ENCODE measurements around the gene HDAC4. TPM values are rescaled to one million over a fixed set of nuclear protein-coding genes. Genes with fewer than 3 reads are reported as not detected.

The HDAC4 gene
- total and polyA plus RNA-seq, 2 of the 4 experiments (the other 2 are of a cell fraction): 4.1 to 7.2 TPM

DNA sequence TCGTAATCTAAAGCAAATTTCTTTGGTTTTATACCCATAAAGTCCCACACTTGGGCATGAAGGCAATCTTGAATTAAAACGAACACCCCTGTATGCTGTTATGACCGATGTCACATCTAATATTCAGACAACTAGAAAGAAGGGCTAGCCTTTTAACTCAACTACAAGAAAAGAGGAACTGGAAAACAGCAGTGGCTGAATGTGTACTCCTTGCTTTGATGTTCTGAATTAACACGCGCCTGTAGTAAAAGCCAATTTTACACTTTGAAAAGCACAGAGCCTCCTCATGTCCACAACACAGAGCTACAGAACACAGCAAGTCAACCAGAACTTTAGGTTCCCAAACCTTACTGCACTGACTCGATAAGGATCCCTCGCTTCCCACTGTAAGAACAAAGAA is 147.6 kb downstream of the HDAC4 start:
- no TSS peak for BruUV-seq (replicated peaks)
- Histone ChIP-seq H3K4me2 (ENCODE audit: low read depth, low read length) (no peak overlapping the region), H3K4me3 (ENCODE audit: insufficient read depth, low read depth, low read length) (no peak overlapping the region), H3K18ac (ENCODE audit: low read depth, low read length) (no peak overlapping the region), H2BK20ac (ENCODE audit: low read depth, low read length) (no peak overlapping the region), H3K36me3 (ENCODE audit: control insufficient read depth, insufficient read depth, low read length) (no peaks in the 10 kb centered on the region), H2BK120ac (ENCODE audit: low read depth, low read length) (no peak overlapping the region), H2AK9ac (replicated peaks; ENCODE audit: low read depth, low read length, poor library complexity) (no peak overlapping the region), H3K9ac (ENCODE audit: low read depth, low read length) (no peak overlapping the region), H3K27me3 (ENCODE audit: control insufficient read depth, insufficient read depth, low read length) (no peaks in the 10 kb centered on the region), H3K4ac (ENCODE audit: low read depth, low read length) (no peak overlapping the region), H3K9me3 (ENCODE audit: control insufficient read depth, insufficient read depth, low read length) (no peaks in the 10 kb centered on the region; the same call in 1 of the 2 replicates), H2AK5ac (ENCODE audit: low read depth, low read length) (0 out of 2 replicates have a peak overlapping the region, but pooled peaks have one; percentile 8), H2BK15ac (ENCODE audit: low read depth, low read length) (no peak overlapping the region), H3K23ac (ENCODE audit: low read depth, low read length) (0 out of 2 replicates have a peak overlapping the region, but pooled peaks have one; percentile 38), H3K56ac (ENCODE audit: extremely low read depth, insufficient read depth, low read length) (no peak overlapping the region), H4K8ac (ENCODE audit: low read depth in 2 of 2, low read length in 2 of 2) (no peak overlapping the region), H4K20me1 (ENCODE audit: insufficient read depth, low read length) (no peaks in the 10 kb centered on the region), H3K14ac (replicated peaks; ENCODE audit: low read depth, low read length) (no peak overlapping the region), H3K27ac (ENCODE audit: insufficient read depth, low read length) (no peak overlapping the region), H3K79me1 (ENCODE audit: low read depth in 1 of 2, low read length in 2 of 2) (peaks cover 33 to 71% of the 10 kb centered on the region in 2 experiments), H4K91ac (ENCODE audit: insufficient read depth, low read depth, low read length) (no peak overlapping the region), H3K4me1 (ENCODE audit: control insufficient read depth, insufficient read depth, low read length) (peaks cover 19% of the 10 kb centered on the region), H3K9me1 (ENCODE audit: insufficient read depth, low read length) (peaks cover 19% of the 10 kb centered on the region), H2BK5ac (ENCODE audit: low read depth, low read length, poor library complexity, severe bottlenecking) (no peak overlapping the region), H4K5ac (ENCODE audit: low read depth, low read length) (no peak overlapping the region), H2AFZ (replicated peaks; ENCODE audit: low read length, poor library complexity) (no peak overlapping the region)
- DNase-seq: no peak
- 57% methylated on average over 1 of the region's 7 CpGs; no CpG with 5 or more reads in 1 of the 2 experiments for WGBS, 2 experiments (ENCODE audit: extremely low coverage in 2 of 2, insufficient read length in 1 of 2)
- ChIA-PET POLR2A (ENCODE audit: unreplicated experiment) (no interaction called here), CTCF (no interaction called here)
- no peak for ATAC-seq (ENCODE audit: low read depth)
- TF ChIP-seq SMC3 (IDR thresholded peaks at IDR 0.05; ENCODE audit: low read depth, low read length) (no peak), CEBPB (IDR thresholded peaks at IDR 0.05; ENCODE audit: low read depth, low read length) (no peak), BHLHE40 (IDR thresholded peaks at IDR 0.05; ENCODE audit: low read depth, low read length) (no peak), RAD21 (IDR thresholded peaks at IDR 0.05; ENCODE audit: low read length) (no peak), RFX5 (IDR thresholded peaks at IDR 0.05; ENCODE audit: low read depth, low read length) (no peak), MAFK (IDR thresholded peaks at IDR 0.05; ENCODE audit: low read depth, low read length) (no peak)
- intact Hi-C loops (cut with micrococcal nuclease): no loop called here
- dilution Hi-C loops (cut with HindIII; ENCODE audit: low sequenced_read_pairs, unreplicated experiment): no loop called here
- in situ Hi-C loops (cut with MboI; ENCODE audit: low sequenced_read_pairs): no loop called here

Measured in IMR-90 (cell line).